HCT116 (cell line): ENCODE results near the gene DNMT3A. TPM values are rescaled to one million over a fixed set of nuclear protein-coding genes. Genes with fewer than 3 reads are reported as not detected.

ENCODE experiments used
- ATAC-seq: fragments of 200-7000 bp; cut with Tn5 transposase; 2 replicates; pipeline ENCODE4 v1.9.1; 2020; ENCODE audit warnings: mild to moderate bottlenecking, moderate library complexity
- BruUV-seq: library from RNA; stranded (reverse); fragments of 400-500 nt; replicated peaks from 2 replicates; lab custom pipeline; 2021; lab: Mats Ljungman, UMichigan
- CTCF ChIA-PET: fragments of 300-600 bp; sonication (Branson Sonifier 250); formaldehyde crosslinking; loops from one replicate; lab custom pipeline; 2021; ENCODE audit warnings: antibody characterized with exemption; lab: Charles Lee
- POLR2A ChIA-PET: fragments of 300-600, 350-600 bp; sonication (Branson Sonifier 250); formaldehyde crosslinking; loops from one replicate; lab custom pipeline; 2021; ENCODE audit warnings: antibody characterized with exemption; lab: Charles Lee
- RAD21 ChIA-PET, 2 experiments: fragments of 300-600 bp; sonication (Branson Sonifier 250); formaldehyde crosslinking; loops; one replicate each; lab custom pipeline; 2023; ENCODE audit warnings: low total read pairs in 2 of 2; ENCODE audit not compliant: uncharacterized antibody in 2 of 2, unreplicated experiment in 2 of 2, low non-redundant PET in 1 of 2; lab: Charles Lee
- DNase-seq: peaks from one replicate; pipeline ENCODE4 v3.0.0-alpha.2; 2010; ENCODE audit warnings: low read depth, low spot score
- H2AFZ ChIP-seq: fragments of 200-600 bp; shearing (Covaris generic), sonication (generic); 2 replicates; pipeline ENCODE4 v1.6.1; 2017; ENCODE audit warnings: low read depth, mixed run types, mixed read lengths, antibody characterized with exemption, low read length; ENCODE audit not compliant: poor library complexity, severe bottlenecking
- H3K27ac ChIP-seq: 2 replicates; pipeline ENCODE4 v1.5.1; 2012; ENCODE audit warnings: low read depth, low read length
- H3K27me3 ChIP-seq: fragments of 200-600 bp; sonication (generic); 2 replicates; pipeline ENCODE4 v1.6.1; 2016; ENCODE audit warnings: mixed run types, low read length, mixed read lengths; ENCODE audit not compliant: insufficient read depth
- H3K36me3 ChIP-seq, 2 experiments: fragments of 200-500 bp in 1 of 2; fragments of 200-600 bp in 1 of 2; sonication (Bioruptor generic) in 1 of 2; sonication (generic) in 1 of 2; 2 replicates each; pipeline versions ENCODE4 v1.5.1 to v1.6.1; 2014 to 2016; ENCODE audit warnings: low read length in 2 of 2, inconsistent platforms in 1 of 2, mixed read lengths in 1 of 2, mixed run types in 1 of 2; ENCODE audit not compliant: insufficient read depth in 2 of 2, control insufficient read depth in 1 of 2
- H3K4me1 ChIP-seq, 2 experiments: fragments of 200-600 bp in 1 of 2; sonication (generic) in 1 of 2; 2 replicates each; pipeline versions ENCODE4 v1.5.1 to v1.6.1; 2012 to 2017; ENCODE audit warnings: low read length in 2 of 2, inconsistent platforms in 1 of 2, mild to moderate bottlenecking in 1 of 2, mixed read lengths in 1 of 2, mixed run types in 1 of 2, moderate library complexity in 1 of 2; ENCODE audit not compliant: insufficient read depth in 2 of 2, control insufficient read depth in 1 of 2
- H3K4me2 ChIP-seq: fragments of 200-600 bp; sonication (generic); 2 replicates; pipeline ENCODE4 v1.6.1; 2017; ENCODE audit warnings: mixed run types, low read length, mixed read lengths
- H3K4me3 ChIP-seq, 2 experiments: fragments of 200-600 bp in 1 of 2; sonication (generic) in 1 of 2; replicated peaks in 1 of 2; 2 replicates each; pipeline ENCODE4 v1.5.1; 2011 to 2016; ENCODE audit warnings: low read length in 2 of 2, control low read depth in 1 of 2, low read depth in 1 of 2, mild to moderate bottlenecking in 1 of 2, mixed read lengths in 1 of 2, mixed run types in 1 of 2
- H3K79me2 ChIP-seq: fragments of 200-600 bp; sonication (generic); 2 replicates; pipeline ENCODE4 v1.6.1; 2017; ENCODE audit warnings: mild to moderate bottlenecking, mixed run types, low read length, moderate library complexity, mixed read lengths; ENCODE audit not compliant: insufficient read depth
- H3K9ac ChIP-seq: fragments of 200-600 bp; sonication (generic); 2 replicates; pipeline ENCODE4 v1.6.1; 2016; ENCODE audit warnings: low read length, mixed read lengths
- H3K9me2 ChIP-seq: fragments of 200-600 bp; sonication (generic), shearing (Covaris generic); 2 replicates; pipeline ENCODE4 v1.6.1; 2017; ENCODE audit warnings: mixed run types, mild to moderate bottlenecking, moderate library complexity; ENCODE audit not compliant: insufficient read depth
- H3K9me3 ChIP-seq, 2 experiments: fragments of 200-500 bp in 1 of 2; fragments of 200-600 bp in 1 of 2; sonication (Bioruptor generic) in 1 of 2; sonication (generic) in 1 of 2; 2 replicates each; pipeline ENCODE4 v1.6.1; 2014 to 2017; ENCODE audit warnings: low read length in 2 of 2, mixed read lengths in 2 of 2, inconsistent platforms in 1 of 2, low read depth in 1 of 2, mild to moderate bottlenecking in 1 of 2, mixed run types in 1 of 2, moderate library complexity in 1 of 2; ENCODE audit not compliant: control insufficient read depth in 1 of 2, insufficient read depth in 1 of 2
- H4K20me1 ChIP-seq: fragments of 200-600 bp; sonication (generic), shearing (Covaris generic); 2 replicates; pipeline ENCODE4 v1.6.1; 2017; ENCODE audit warnings: mixed run types, mild to moderate bottlenecking, moderate library complexity; ENCODE audit not compliant: insufficient read depth
- ATF3 ChIP-seq: IDR thresholded peaks from 2 replicates; pipeline ENCODE4 v1.6.1; 2012
- CBX3 ChIP-seq: IDR thresholded peaks from 2 replicates; pipeline ENCODE4 v1.6.1; 2012; ENCODE audit warnings: low read depth
- EGR1 ChIP-seq: IDR thresholded peaks from 2 replicates; pipeline ENCODE4 v1.6.1; 2012; ENCODE audit warnings: low read depth
- ELF1 ChIP-seq: IDR thresholded peaks from 2 replicates; pipeline ENCODE4 v1.6.1; 2012; ENCODE audit warnings: low read depth, borderline replicate concordance
- EZH2 ChIP-seq: fragments of 200-600 bp; sonication (generic); IDR thresholded peaks from 2 replicates; pipeline ENCODE4 v1.6.1; 2017; ENCODE audit warnings: antibody characterized with exemption, mixed run types
- EZH2phosphoT487 ChIP-seq: fragments of 200-600 bp; IDR thresholded peaks from 2 replicates; pipeline ENCODE4 v1.6.1; 2018; ENCODE audit warnings: antibody characterized with exemption, borderline replicate concordance
- FOSL1 ChIP-seq: IDR thresholded peaks from 2 replicates; pipeline ENCODE4 v1.6.1; 2012; ENCODE audit warnings: low read depth
- MAX ChIP-seq: IDR thresholded peaks from 2 replicates; pipeline ENCODE4 v1.6.1; 2012
- POLR2A ChIP-seq: IDR thresholded peaks from 2 replicates; pipeline ENCODE4 v1.7.0; 2011; ENCODE audit warnings: borderline replicate concordance; ENCODE audit not compliant: insufficient read depth, insufficient read length; ENCODE audit errors: extremely low read depth
- REST ChIP-seq: IDR thresholded peaks from 2 replicates; pipeline ENCODE4 v1.6.1; 2012; ENCODE audit warnings: low read depth
- SP1 ChIP-seq: IDR thresholded peaks from 2 replicates; pipeline ENCODE4 v1.6.1; 2012; ENCODE audit warnings: low read depth
- SRF ChIP-seq: IDR thresholded peaks from 2 replicates; pipeline ENCODE4 v1.6.1; 2012; ENCODE audit warnings: low read depth
- TCF7L2 ChIP-seq: IDR thresholded peaks from 2 replicates; pipeline ENCODE4 v1.7.0; 2011; ENCODE audit warnings: borderline replicate concordance, inconsistent platforms; ENCODE audit not compliant: insufficient read depth, insufficient read length; ENCODE audit errors: extremely low read depth
- ZBTB33 ChIP-seq: IDR thresholded peaks from 2 replicates; pipeline ENCODE4 v1.6.1; 2011; ENCODE audit warnings: mild to moderate bottlenecking, low read length, moderate library complexity; ENCODE audit not compliant: insufficient replicate concordance; ENCODE audit errors: extremely low read depth
- ZFX ChIP-seq: fragments of 450-650 bp; IDR thresholded peaks from 2 replicates; pipeline ENCODE4 v1.6.1; 2017
- intact Hi-C: fragments of 100-400 bp; cut with micrococcal nuclease; formaldehyde crosslinking; loops from 2 replicates; pipeline ENCODE4 v1.10.0; 2022
- total RNA-seq: library from RNA; stranded (reverse); gene quantifications from one replicate; pipeline ENCODE4 v1.2.1, GENCODE V29; 2021; ENCODE audit not compliant: unreplicated experiment

DNMT3A gene
- total RNA-seq, 1 experiment from 2014 or later, result 14.3 TPM

- no peaks in the 10 kb centered on the region for H4K20me1 ChIP-seq
- TF ChIP-seq TCF7L2 (no peak), REST (no peak), ATF3 (no peak), EGR1 (no peak), ZBTB33 (no peak), POLR2A (no peak), SP1 (no peak), ELF1 (no peak), CBX3 (no peak), EZH2phosphoT487 (no peak), FOSL1 (no peak), EZH2 (no peak), SRF (no peak), ZFX (no peak), MAX (no peak)
- no peak overlapping the region for H3K27ac ChIP-seq
- BruUV-seq, result no TSS peak
- no peak for ATAC-seq
- no peak overlapping the region for H2AFZ ChIP-seq
- intact Hi-C loops, result no loop called here
- H3K79me2 ChIP-seq, result no peaks in the 10 kb centered on the region
- H3K27me3 ChIP-seq, result no peaks in the 10 kb centered on the region
- no peaks in the 10 kb centered on the region for H3K4me1 ChIP-seq
- H3K9ac ChIP-seq, result no peak overlapping the region
- no peak for DNase-seq
- ChIA-PET RAD21 (no interaction called here), POLR2A (no interaction called here), CTCF (no interaction called here)
- H3K9me3 ChIP-seq, result no peaks in the 10 kb centered on the region
- H3K36me3 ChIP-seq, result no peaks in the 10 kb centered on the region
- no peaks in the 10 kb centered on the region for H3K9me2 ChIP-seq
- no peak overlapping the region for H3K4me3 ChIP-seq
- no peak overlapping the region for H3K4me2 ChIP-seq
Observed at GRCh38 chr2:25256488-25256875, 85.2 kb downstream of the DNMT3A start.
